H9 (cell line): ENCODE measurements around the gene MUC5B. TPM values are rescaled to one million over a fixed set of nuclear protein-coding genes. Genes with fewer than 3 reads are reported as not detected.

Source experiments
- DNase-seq: peaks from one replicate; pipeline ENCODE4 v3.0.0-alpha.2; 2017
- H2AFZ ChIP-seq: one replicate; pipeline ENCODE4 v1.6.1; 2013; ENCODE audit warnings: mild to moderate bottlenecking, low read length, control low read depth, moderate library complexity
- H2AK5ac ChIP-seq: 2 replicates; pipeline ENCODE4 v1.6.1; 2013; ENCODE audit warnings: low read length, control low read depth, mixed read lengths; ENCODE audit not compliant: insufficient read length
- H2BK120ac ChIP-seq: one replicate; pipeline ENCODE4 v1.6.1; 2013; ENCODE audit warnings: low read depth, mild to moderate bottlenecking, low read length, control low read depth, inconsistent platforms; ENCODE audit not compliant: poor library complexity, severe bottlenecking
- H2BK12ac ChIP-seq: 2 replicates; pipeline ENCODE4 v1.6.1; 2013; ENCODE audit warnings: low read length, control low read depth, mixed read lengths, low read depth; ENCODE audit not compliant: insufficient read length
- H2BK15ac ChIP-seq: 2 replicates; pipeline ENCODE4 v1.6.1; 2013; ENCODE audit warnings: low read depth, low read length, control low read depth
- H2BK20ac ChIP-seq: one replicate; pipeline ENCODE4 v1.6.1; 2013; ENCODE audit warnings: low read depth, mild to moderate bottlenecking, low read length, control low read depth, inconsistent platforms; ENCODE audit not compliant: poor library complexity, severe bottlenecking
- H2BK5ac ChIP-seq: 2 replicates; pipeline ENCODE4 v1.6.1; 2013; ENCODE audit warnings: low read length, control low read depth, mixed read lengths; ENCODE audit not compliant: insufficient read length
- H3K14ac ChIP-seq: 2 replicates; pipeline ENCODE4 v1.6.1; 2013; ENCODE audit warnings: low read length, control low read depth; ENCODE audit not compliant: insufficient read depth
- H3K18ac ChIP-seq: 2 replicates; pipeline ENCODE4 v1.6.1; 2013; ENCODE audit warnings: low read depth, mild to moderate bottlenecking, mixed read lengths, low read length, control low read depth; ENCODE audit not compliant: insufficient read length
- H3K23ac ChIP-seq: 2 replicates; pipeline ENCODE4 v1.6.1; 2013; ENCODE audit warnings: low read length, control low read depth, mixed read lengths, low read depth; ENCODE audit not compliant: insufficient read length
- H3K23me2 ChIP-seq: 2 replicates; pipeline ENCODE4 v1.6.1; 2013; ENCODE audit warnings: low read depth, mild to moderate bottlenecking, mixed read lengths, low read length, control low read depth; ENCODE audit not compliant: insufficient read length, poor library complexity, severe bottlenecking
- H3K27ac ChIP-seq: 2 replicates; pipeline ENCODE4 v1.5.1; 2013; ENCODE audit warnings: low read length, control low read depth, mixed read lengths, low read depth; ENCODE audit not compliant: insufficient read length
- H3K27me3 ChIP-seq: 2 replicates; pipeline ENCODE4 v1.6.1; 2013; ENCODE audit warnings: low read length, control low read depth, inconsistent platforms; ENCODE audit not compliant: insufficient read depth
- H3K4ac ChIP-seq: 2 replicates; pipeline ENCODE4 v1.6.1; 2013; ENCODE audit warnings: low read depth, mild to moderate bottlenecking, control low read depth, inconsistent platforms, low read length, moderate library complexity
- H3K4me1 ChIP-seq: 2 replicates; pipeline ENCODE4 v1.6.1; 2013; ENCODE audit warnings: low read length, control low read depth, inconsistent platforms; ENCODE audit not compliant: insufficient read depth
- H3K4me2 ChIP-seq: 2 replicates; pipeline ENCODE4 v1.6.1; 2013; ENCODE audit warnings: low read length, control low read depth, mixed read lengths; ENCODE audit not compliant: insufficient read length, insufficient read depth
- H3K56ac ChIP-seq: 2 replicates; pipeline ENCODE4 v1.6.1; 2013; ENCODE audit warnings: low read depth, mild to moderate bottlenecking, mixed read lengths, low read length, control low read depth; ENCODE audit not compliant: insufficient read length
- H3K79me1 ChIP-seq: 2 replicates; pipeline ENCODE4 v1.6.1; 2013; ENCODE audit warnings: low read depth, mild to moderate bottlenecking, moderate library complexity, low read length, control low read depth, inconsistent platforms; ENCODE audit not compliant: insufficient read depth, poor library complexity, severe bottlenecking
- H3K79me2 ChIP-seq: 2 replicates; pipeline ENCODE4 v1.6.1; 2013; ENCODE audit warnings: low read length, control low read depth, inconsistent platforms; ENCODE audit not compliant: insufficient read depth
- H3K9ac ChIP-seq: 2 replicates; pipeline ENCODE4 v1.6.1; 2013; ENCODE audit warnings: low read length, control low read depth, mixed read lengths; ENCODE audit not compliant: insufficient read length; ENCODE audit errors: extremely low read depth
- H3K9me3 ChIP-seq: one replicate; pipeline ENCODE4 v1.6.1; 2013; ENCODE audit warnings: low read depth, low read length, inconsistent platforms; ENCODE audit not compliant: control insufficient read depth
- H3T11ph ChIP-seq: one replicate; pipeline ENCODE4 v1.6.1; 2013; ENCODE audit warnings: mild to moderate bottlenecking, low read length, control low read depth, inconsistent platforms
- H4K20me1 ChIP-seq: one replicate; pipeline ENCODE4 v1.6.1; 2013; ENCODE audit not compliant: control insufficient read depth, insufficient read length, insufficient read depth
- H4K5ac ChIP-seq: 2 replicates; pipeline ENCODE4 v1.6.1; 2013; ENCODE audit warnings: low read depth, mild to moderate bottlenecking, mixed read lengths, low read length, control low read depth; ENCODE audit not compliant: insufficient read length
- H4K8ac ChIP-seq: replicated peaks from 2 replicates; pipeline ENCODE4 v1.6.1; 2013; ENCODE audit warnings: low read length, control low read depth, mixed read lengths, low read depth; ENCODE audit not compliant: insufficient read length
- H4K91ac ChIP-seq: 2 replicates; pipeline ENCODE4 v1.6.1; 2013; ENCODE audit warnings: low read depth, mild to moderate bottlenecking, moderate library complexity, mixed read lengths, low read length, control low read depth; ENCODE audit not compliant: insufficient read length
- H3K27ac Mint-ChIP-seq, 3 experiments: 2 replicates in 2 of 3; 3 replicates in 1 of 3; pipeline ENCODE4 v1.8.0; 2020 to 2021; ENCODE audit warnings: mixed read lengths in 3 of 3, mild to moderate bottlenecking in 1 of 3, moderate library complexity in 1 of 3
- H3K27me3 Mint-ChIP-seq: 2 replicates; pipeline ENCODE4 v1.8.0; 2021; ENCODE audit warnings: low read depth, mild to moderate bottlenecking, moderate library complexity, mixed read lengths
- H3K36me3 Mint-ChIP-seq, 3 experiments: 2 replicates in 2 of 3; 3 replicates in 1 of 3; pipeline ENCODE4 v1.8.0; 2020 to 2021; ENCODE audit warnings: low read depth in 3 of 3, mixed read lengths in 3 of 3; ENCODE audit not compliant: insufficient read depth in 1 of 3
- H3K4me1 Mint-ChIP-seq, 2 experiments: 2 replicates each; pipeline ENCODE4 v1.8.0; 2020; ENCODE audit warnings: mixed read lengths in 2 of 2
- H3K4me3 Mint-ChIP-seq, 2 experiments: 2 replicates in 1 of 2; 3 replicates in 1 of 2; pipeline ENCODE4 v1.8.0; 2020 to 2021; ENCODE audit warnings: mild to moderate bottlenecking in 2 of 2, mixed read lengths in 2 of 2, moderate library complexity in 1 of 2
- H3K9me3 Mint-ChIP-seq, 2 experiments: 2 replicates in 1 of 2; 3 replicates in 1 of 2; pipeline ENCODE4 v1.8.0; 2020; ENCODE audit warnings: mild to moderate bottlenecking in 2 of 2, mixed read lengths in 2 of 2, moderate library complexity in 1 of 2
- WGBS: extraction: QIAGEN DNeasy Blood & Tissue Kit; methylation state at CpG from one replicate; pipeline ENCODE4 v1.1.7; 2013; ENCODE audit warnings: missing lambda C conversion rate, low lambda C conversion rate, mixed read lengths; ENCODE audit not compliant: insufficient read length; ENCODE audit errors: extremely low coverage; 5-methylcytosine and 5-hydroxymethylcytosine counted together
- total RNA-seq: library from RNA; stranded (reverse); gene quantifications from 2 replicates; pipeline ENCODE4 v1.2.1, GENCODE V29; 2021
- TF ChIP-seq, protein P1 (sequence below): fragments of 200-600 bp; sonication (generic); conservative IDR thresholded peaks from 3 replicates; pipeline ENCODE4 v1.8.0; 2021; ENCODE audit warnings: antibody characterized with exemption, mild to moderate bottlenecking

MUC5B gene
- total RNA-seq, 1 experiment from 2014 or later, result not detected

DNA sequence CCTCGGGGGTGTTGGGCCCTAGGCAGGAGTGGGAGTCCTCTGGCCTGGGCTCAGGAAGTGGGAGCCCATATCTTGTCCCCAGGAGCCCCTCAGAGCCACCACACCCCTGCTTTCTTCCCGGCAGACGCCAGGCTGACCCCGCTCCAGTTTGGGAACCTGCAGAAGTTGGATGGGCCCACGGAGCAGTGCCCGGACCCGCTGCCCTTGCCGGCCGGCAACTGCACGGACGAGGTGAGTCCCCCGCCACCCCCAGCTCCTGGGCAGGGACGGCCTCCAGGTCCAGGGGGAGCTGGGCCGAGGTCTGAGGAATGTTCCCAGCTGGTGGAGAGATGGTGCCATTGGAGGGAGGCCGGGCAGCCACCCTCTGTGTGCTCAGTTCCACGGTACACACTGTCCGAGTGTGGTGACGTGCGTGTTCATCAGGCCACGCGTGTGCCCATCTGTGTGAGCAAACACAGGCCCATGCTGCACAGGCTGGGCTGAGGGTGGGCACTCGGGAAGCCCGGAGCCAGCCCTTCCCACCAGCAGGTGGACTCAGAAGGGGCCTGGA, 4.8 kb downstream of the MUC5B start:
- DNase-seq, result peak; percentile 20
- no peak overlapping the region for H2BK20ac ChIP-seq
- peaks cover 3 to 8% of the 10 kb centered on the region in 2 experiments; a peak in 2 of 4 replicates for H3K4me1 Mint-ChIP-seq
- H2AK5ac ChIP-seq, result no peak overlapping the region
- no peaks in the 10 kb centered on the region for H3K9me3 ChIP-seq
- no peak overlapping the region for H2BK120ac ChIP-seq
- H2BK5ac ChIP-seq, result no peak overlapping the region
- H3K4ac ChIP-seq, result no peak overlapping the region
- no peaks in the 10 kb centered on the region for H3K79me2 ChIP-seq
- H3K18ac ChIP-seq, result no peak overlapping the region
- no peak overlapping the region for H3K4me3 Mint-ChIP-seq
- no peaks in the 10 kb centered on the region for H3K9me3 Mint-ChIP-seq
- H4K5ac ChIP-seq, result no peak overlapping the region
- no peaks in the 10 kb centered on the region; the same call in 1 of the 2 replicates for H3K27me3 Mint-ChIP-seq
- H4K8ac ChIP-seq, result no peak overlapping the region
- no peaks in the 10 kb centered on the region for H3K79me1 ChIP-seq
- H3K27me3 ChIP-seq, result no peaks in the 10 kb centered on the region
- no peak overlapping the region for H3K56ac ChIP-seq
- no peak overlapping the region for H3K27ac Mint-ChIP-seq
- H3K23ac ChIP-seq, result no peak overlapping the region
- no peak overlapping the region; the same call in 1 of the 2 replicates for H3K14ac ChIP-seq
- TF ChIP-seq, protein P1, sequence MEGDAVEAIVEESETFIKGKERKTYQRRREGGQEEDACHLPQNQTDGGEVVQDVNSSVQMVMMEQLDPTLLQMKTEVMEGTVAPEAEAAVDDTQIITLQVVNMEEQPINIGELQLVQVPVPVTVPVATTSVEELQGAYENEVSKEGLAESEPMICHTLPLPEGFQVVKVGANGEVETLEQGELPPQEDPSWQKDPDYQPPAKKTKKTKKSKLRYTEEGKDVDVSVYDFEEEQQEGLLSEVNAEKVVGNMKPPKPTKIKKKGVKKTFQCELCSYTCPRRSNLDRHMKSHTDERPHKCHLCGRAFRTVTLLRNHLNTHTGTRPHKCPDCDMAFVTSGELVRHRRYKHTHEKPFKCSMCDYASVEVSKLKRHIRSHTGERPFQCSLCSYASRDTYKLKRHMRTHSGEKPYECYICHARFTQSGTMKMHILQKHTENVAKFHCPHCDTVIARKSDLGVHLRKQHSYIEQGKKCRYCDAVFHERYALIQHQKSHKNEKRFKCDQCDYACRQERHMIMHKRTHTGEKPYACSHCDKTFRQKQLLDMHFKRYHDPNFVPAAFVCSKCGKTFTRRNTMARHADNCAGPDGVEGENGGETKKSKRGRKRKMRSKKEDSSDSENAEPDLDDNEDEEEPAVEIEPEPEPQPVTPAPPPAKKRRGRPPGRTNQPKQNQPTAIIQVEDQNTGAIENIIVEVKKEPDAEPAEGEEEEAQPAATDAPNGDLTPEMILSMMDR, result no peak
- H4K91ac ChIP-seq, result no peak overlapping the region
- H3K4me2 ChIP-seq, result no peak overlapping the region
- H3T11ph ChIP-seq, result no peak overlapping the region
- H4K20me1 ChIP-seq, result peaks cover 3% of the 10 kb centered on the region
- no peaks in the 10 kb centered on the region for H3K36me3 Mint-ChIP-seq
- no CpG with 5 or more reads among the region's 23 CpGs for WGBS
- H2BK12ac ChIP-seq, result no peak overlapping the region
- no peak overlapping the region for H3K9ac ChIP-seq
- no peak overlapping the region for H2AFZ ChIP-seq
- H3K27ac ChIP-seq, result no peak overlapping the region
- no peaks in the 10 kb centered on the region for H3K23me2 ChIP-seq
- no peak overlapping the region for H2BK15ac ChIP-seq
- no peaks in the 10 kb centered on the region; the same call in 1 of the 2 replicates for H3K4me1 ChIP-seq
